Muscle of back (tissue), 11 donors: ENCODE measurements around the gene NAPA. TPM values are rescaled to one million over a fixed set of nuclear protein-coding genes. Genes with fewer than 3 reads are reported as not detected.

Experiments used
- DNase-seq, 3 donors: peaks; one replicate each; pipeline versions ENCODE4 v3.0.0 to v3.0.0-alpha.2; 2013
- polyA plus RNA-seq, 10 donors: library from polyadenylated mRNA; unstranded; fragments of 120-200 nt; gene quantifications; one replicate each; pipeline ENCODE4 v1.2.1, GENCODE V29; 2013; ENCODE audit not compliant: insufficient read length in 10 of 10

Gene NAPA
- polyA plus RNA-seq, 10 donors: 79.3 to 104 (median 83.2) TPM

- no peak for DNase-seq
These were observed 50.0 kb downstream of the NAPA start for GRCh38 chr19:47464675-47465419.

- DNase-seq: no peak
These were observed 53.0 kb downstream of the NAPA start for GRCh38 chr19:47461876-47462275.

- DNase-seq: no peak
These were observed 55.4 kb downstream of the NAPA start for GRCh38 chr19:47459477-47459876.

GRCh38 chr19:47458672-47459071 lies 56.2 kb downstream of the NAPA start:
- no peak for DNase-seq

GRCh38 chr19:47456721-47457474 lies 58.0 kb downstream of the NAPA start:
- no peak for DNase-seq

GRCh38 chr19:47450478-47450877 lies 64.4 kb downstream of the NAPA start:
- no peak for DNase-seq

GRCh38 chr19:47448360-47448727 lies 66.5 kb downstream of the NAPA start:
- DNase-seq: no peak

- DNase-seq: peak in 1 of 3 donors; percentile 49
These were observed 67.1 kb downstream of the NAPA start for GRCh38 chr19:47447470-47448359.

GRCh38 chr19:47446534-47447469 lies 68.1 kb downstream of the NAPA start:
- DNase-seq: no peak

GRCh38 chr19:47445937-47446402 lies 68.9 kb downstream of the NAPA start:
- no peak for DNase-seq

GRCh38 chr19:47445527-47445926 lies 69.3 kb downstream of the NAPA start:
- no peak for DNase-seq

GRCh38 chr19:47444388-47444821 lies 70.5 kb downstream of the NAPA start:
- DNase-seq: no peak

GRCh38 chr19:47443331-47443730 lies 71.5 kb downstream of the NAPA start:
- no peak for DNase-seq

- no peak for DNase-seq
These were observed 76.1 kb downstream of the NAPA start for GRCh38 chr19:47438793-47439220.

Other genes with a start within 250 kb of the NAPA start
- gene INAFM1, start 240.2 kb downstream of the NAPA start, polyA plus RNA-seq: 10 to 100 TPM in 3 of 10 donors, 1 to 10 TPM in 7; 6.3 to 11.5 (median 8.8) TPM
- gene C5AR1, start 205.2 kb downstream of the NAPA start, polyA plus RNA-seq: 1 to 10 TPM; 1.5 to 3.5 (median 2.3) TPM
- gene C5AR2, start 182.9 kb downstream of the NAPA start, polyA plus RNA-seq: under 1 TPM; 0.30 to 0.63 (median 0.42) TPM
- 10 to 100 TPM in 7 of 10 donors, 1 to 10 TPM in 3; 8.1 to 12.5 (median 10.7) TPM for gene DHX34, start 165.7 kb downstream of the NAPA start, polyA plus RNA-seq
- 10 to 100 TPM in 5 of 10 donors, 1 to 10 TPM in 5; 7.6 to 13.9 (median 10.9) TPM for gene MEIS3, start 95.5 kb downstream of the NAPA start, polyA plus RNA-seq
- under 1 TPM; 0.05 to 0.45 (median 0.18) TPM for gene SLC8A2, start 43.2 kb downstream of the NAPA start, polyA plus RNA-seq
- gene KPTN, start 30.8 kb downstream of the NAPA start, polyA plus RNA-seq: 10 to 100 TPM in 1 of 10 donors, 1 to 10 TPM in 9; 6.4 to 10.2 (median 7.9) TPM
- gene ZNF541, start 58.1 kb upstream of the NAPA start, polyA plus RNA-seq: under 1 TPM in 8 of 10 donors, not detected in 2; 0.14 to 0.44 (median 0.20) TPM
- gene BICRA, start 94.1 kb upstream of the NAPA start, polyA plus RNA-seq: 10 to 100 TPM in 4 of 10 donors, 1 to 10 TPM in 6; 5.7 to 12.6 (median 10.0) TPM
- gene EHD2, start 198.4 kb upstream of the NAPA start, polyA plus RNA-seq: 100 to 1,000 TPM in 8 of 10 donors, 10 to 100 TPM in 2; 86.8 to 144 (median 110) TPM
- gene NOP53, start 230.5 kb upstream of the NAPA start, polyA plus RNA-seq: 100 to 1,000 TPM; 398 to 594 (median 527) TPM